VCaP (cell line): ENCODE results near the gene HAGHL.
"Not testable (repeated sequence)": the region's sequence is repeated elsewhere in the genome, so short reads cannot be mapped to it uniquely, and the experiment has no call there.

Experiments used
- H3K27ac ChIP-seq: fragments of 450-650 bp; 2 replicates; pipeline ENCODE4 v1.5.1; 2017
- TF ChIP-seq, protein P1 (sequence below): fragments of 450-650 bp; conservative IDR thresholded peaks from 2 replicates; pipeline ENCODE4 v1.5.1; 2017; ENCODE audit warnings: mild to moderate bottlenecking, moderate library complexity

HAGHL gene

DNA sequence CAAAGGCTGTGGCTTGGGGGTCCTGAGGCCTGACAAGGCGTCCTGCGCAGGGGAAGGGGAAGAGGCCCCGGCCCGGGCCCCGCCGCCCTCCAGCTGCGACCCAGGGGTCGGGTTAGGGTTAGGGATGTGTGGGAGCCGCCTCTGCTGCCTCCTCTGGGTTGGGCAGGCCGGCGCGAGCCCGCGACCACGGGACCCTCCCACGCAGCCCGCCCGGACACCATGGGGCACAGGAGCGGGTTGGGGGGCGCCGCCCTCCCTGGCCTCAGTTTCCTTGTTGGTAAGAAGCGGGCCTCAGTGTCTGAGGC, 13.5 kb downstream of the HAGHL start:
- H3K27ac ChIP-seq = peak overlapping the region; percentile 82
- TF ChIP-seq, protein P1, sequence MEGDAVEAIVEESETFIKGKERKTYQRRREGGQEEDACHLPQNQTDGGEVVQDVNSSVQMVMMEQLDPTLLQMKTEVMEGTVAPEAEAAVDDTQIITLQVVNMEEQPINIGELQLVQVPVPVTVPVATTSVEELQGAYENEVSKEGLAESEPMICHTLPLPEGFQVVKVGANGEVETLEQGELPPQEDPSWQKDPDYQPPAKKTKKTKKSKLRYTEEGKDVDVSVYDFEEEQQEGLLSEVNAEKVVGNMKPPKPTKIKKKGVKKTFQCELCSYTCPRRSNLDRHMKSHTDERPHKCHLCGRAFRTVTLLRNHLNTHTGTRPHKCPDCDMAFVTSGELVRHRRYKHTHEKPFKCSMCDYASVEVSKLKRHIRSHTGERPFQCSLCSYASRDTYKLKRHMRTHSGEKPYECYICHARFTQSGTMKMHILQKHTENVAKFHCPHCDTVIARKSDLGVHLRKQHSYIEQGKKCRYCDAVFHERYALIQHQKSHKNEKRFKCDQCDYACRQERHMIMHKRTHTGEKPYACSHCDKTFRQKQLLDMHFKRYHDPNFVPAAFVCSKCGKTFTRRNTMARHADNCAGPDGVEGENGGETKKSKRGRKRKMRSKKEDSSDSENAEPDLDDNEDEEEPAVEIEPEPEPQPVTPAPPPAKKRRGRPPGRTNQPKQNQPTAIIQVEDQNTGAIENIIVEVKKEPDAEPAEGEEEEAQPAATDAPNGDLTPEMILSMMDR = no peak

DNA sequence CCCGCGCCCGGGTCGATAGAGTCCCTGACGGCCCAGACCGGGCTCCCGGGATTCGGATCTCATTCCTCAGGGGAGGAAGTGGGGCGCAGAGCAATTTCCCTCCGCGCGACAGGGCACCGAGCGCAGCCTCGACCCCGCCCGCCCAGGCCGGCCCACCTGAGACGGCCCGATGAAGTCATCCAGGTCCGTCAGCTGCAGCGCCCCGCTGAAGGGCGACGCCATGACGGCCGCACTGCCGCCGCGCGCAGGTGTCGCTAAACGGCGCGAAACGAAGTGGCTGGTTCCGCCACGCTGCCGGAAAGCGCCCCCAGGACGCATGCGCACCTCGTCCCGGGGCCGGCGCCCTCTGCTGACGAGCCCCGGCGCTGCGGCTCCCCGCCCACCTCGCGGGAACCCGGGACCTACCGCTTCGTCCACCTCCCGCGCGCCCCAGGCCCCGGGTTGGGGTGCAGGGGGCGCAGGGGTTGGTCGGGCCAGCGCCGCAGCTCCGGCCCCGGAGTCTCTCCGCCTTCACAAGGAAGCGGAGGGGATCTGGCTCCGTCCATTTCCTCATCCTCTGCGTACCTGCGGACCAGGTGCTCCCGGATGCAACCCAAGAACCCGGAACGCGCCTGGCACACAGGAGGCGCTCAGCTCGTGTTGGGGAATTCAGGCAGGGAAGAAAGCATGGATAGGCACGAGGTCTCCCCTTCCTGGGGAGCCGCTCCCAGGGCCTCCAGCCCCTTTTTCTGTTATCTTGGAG, 14.0 kb downstream of the HAGHL start, which contains the start of gene CIAO3:
Gene CIAO3, minus strand, starts transcription at position 234 of the 742 bp plus-strand sequence. Its CDS starts 12 bp downstream, at position 222.
- peak within 1 kb of the TSS; percentile 82 for H3K27ac ChIP-seq
- TF ChIP-seq, protein P1 = peak; percentile 85

DNA sequence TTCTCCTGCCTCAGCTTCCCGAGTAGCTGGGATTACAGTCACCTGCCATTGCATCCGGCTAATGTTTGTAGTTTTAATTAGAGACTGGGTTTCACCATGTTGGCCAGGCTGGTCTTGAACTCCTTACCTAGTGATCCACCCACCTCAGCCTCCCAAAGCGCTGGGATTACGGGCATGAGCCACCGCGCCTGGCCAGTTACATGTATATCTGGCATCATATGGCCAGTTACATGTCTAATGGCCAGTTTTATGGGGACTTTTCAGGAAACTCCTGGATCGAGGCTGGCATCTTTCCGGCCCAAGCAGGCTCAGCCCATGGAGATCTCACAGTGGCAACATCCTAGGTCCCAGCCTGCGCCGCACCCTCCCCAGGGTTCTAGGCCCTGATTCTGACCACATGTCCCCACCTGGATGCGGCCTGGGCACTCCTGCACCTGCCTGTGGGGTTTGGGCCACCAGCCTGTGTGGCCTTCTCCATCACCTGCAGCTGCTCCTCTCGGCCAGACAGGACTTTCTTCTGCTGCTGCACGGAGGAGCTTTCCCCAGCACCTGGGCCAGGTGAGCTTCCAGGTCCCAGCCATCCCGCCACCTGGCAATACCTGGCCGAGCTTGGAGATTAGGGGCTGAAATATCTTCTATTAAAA, 15.2 kb downstream of the HAGHL start:
- TF ChIP-seq, protein P1 = no peak
- peak overlapping the region; percentile 82 for H3K27ac ChIP-seq

DNA sequence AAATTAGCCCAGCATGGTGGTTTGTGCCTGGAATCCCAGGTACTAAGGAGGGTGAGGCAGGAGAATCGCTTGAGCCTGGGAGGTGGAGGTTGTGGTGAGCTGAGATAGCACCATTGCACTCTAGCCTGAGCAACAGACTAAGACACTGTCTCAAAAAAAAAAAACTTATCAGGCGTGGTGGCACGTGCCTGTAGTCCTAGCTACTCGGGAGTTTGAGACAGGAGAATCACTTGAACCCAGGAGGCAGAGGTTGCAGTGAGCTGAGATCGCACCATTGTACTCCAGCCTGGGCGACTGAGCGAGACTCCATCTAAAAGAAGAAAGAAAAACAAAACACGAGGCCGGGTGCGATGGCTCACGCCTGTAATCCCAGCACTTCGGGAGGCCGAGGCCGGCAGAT, 16.0 kb downstream of the HAGHL start:
- H3K27ac ChIP-seq = not testable (repeated sequence)

DNA sequence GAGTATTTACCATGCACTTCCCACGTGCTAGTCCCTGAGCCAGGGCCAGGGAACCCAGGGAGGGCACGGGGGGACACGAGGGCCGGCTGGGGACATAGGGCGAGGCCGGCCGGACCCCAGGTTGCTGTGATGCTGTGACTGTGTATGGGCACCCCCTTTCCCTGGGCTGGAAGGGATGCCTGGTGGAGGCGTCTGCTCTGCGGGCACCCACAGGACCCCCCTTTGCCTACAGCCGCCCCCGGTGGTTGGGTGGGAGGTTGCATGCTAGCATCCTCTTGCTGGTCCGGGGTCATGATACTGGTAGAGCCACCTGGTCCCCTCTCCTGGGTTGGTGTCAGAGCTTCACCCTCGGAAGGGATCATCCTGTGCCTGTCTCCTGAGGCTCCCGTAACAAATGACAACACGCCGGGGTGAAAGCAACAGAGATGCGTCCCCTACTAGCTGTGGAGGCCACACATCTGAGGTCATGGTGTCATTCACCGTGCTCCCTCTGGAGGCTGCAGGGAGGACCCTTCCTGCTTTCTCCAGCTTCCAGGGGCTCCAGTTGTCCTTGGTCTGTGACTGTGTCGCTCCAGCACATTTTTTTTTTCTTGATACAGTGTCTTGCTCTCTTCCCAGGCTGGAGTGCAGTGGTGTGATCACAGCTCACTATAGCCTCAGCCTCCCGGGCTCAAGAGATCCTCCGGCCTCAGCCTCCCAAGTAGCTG, 17.0 kb downstream of the HAGHL start:
- TF ChIP-seq, protein P1 = no peak
- H3K27ac ChIP-seq = no peak overlapping the region

DNA sequence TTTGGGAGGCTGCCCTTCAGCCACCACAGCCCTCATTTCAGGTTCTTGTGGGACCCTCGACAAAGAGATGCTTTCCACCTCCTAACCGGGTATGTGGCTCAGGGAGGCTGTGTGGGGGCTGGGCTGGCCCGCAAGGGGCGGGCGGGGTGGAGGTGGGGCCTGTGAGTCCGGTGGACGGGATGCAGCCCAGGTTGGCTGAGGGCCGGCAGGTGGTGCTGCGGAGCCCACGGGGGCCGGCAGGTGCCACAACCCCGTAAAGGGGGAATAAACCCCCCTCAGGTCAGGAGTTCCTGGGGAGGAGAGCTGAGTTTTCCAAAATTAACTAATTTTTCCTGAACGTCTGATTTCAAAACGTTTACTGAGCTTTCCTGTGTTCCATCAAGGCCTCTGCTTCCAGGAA, 18.8 kb downstream of the HAGHL start:
- TF ChIP-seq, protein P1 = peak; percentile 18; the same call in 1 of the 2 replicates
- no peak overlapping the region for H3K27ac ChIP-seq

DNA sequence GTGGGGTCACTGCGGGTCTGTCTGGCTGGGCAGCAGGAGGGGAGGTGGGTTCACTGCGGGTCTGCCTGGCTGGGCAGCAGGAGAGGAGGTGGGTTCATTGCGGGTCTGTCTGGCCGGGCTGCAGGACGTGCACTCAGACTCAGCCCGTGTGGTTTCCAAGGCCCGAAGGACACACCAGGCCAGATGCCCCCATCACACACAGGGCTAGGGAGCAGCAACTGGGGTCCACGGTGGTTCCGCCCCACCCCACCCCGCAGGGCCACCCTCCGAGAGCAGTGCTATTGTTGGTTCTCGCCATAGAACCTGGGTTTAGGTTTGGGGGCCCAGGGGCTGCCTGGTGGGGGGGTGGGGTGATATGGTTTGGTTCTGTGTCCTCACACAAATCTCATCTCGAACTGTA, 19.7 kb downstream of the HAGHL start:
- TF ChIP-seq, protein P1 = no peak
- no peak overlapping the region for H3K27ac ChIP-seq
